Effector CD4-positive, alpha-beta T cell (primary cell): ENCODE data around the gene MTCL1.

Source experiments
- DNase-seq: peaks from one replicate; pipeline ENCODE4 v3.0.0-alpha.2; 2020

Gene MTCL1

DNA sequence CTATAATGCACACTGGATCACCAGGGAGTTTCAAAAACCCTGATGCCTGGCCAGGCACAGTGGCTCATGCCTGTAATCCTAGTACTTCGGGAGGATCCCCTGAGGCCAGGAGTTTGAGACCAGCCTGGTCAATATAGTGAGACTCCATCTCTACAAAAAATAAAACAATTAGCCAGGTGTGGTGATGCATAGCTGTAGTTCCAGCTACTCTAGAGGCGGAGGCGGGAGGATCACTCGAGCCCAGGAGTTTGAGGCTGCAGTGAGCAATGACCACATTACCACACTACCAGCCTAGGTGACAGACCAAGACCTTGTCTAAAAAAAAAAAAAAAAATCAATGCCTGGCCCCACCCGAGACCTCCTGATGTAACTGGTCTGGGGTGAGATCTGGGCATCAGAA, 137.2 kb downstream of the MTCL1 start:
- DNase-seq: no peak

DNA sequence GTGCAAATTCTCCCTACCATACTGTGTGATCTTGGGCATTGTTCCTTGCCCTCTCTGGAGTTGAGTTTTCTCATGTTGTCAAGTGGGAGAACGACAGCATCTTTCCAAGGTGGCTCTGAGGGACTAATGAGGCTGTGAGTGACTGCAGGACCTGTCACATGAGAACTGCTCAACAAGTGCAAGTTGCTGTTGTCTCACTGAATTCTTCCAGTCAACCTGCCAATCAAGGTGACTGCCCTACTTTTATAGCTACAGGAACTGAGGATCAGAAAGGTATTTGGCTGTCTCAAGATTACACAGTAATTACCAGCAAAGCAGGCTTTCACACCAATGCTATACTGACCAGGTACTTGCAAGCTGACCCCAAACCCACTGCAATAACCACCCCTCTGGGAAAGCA, 137.6 kb downstream of the MTCL1 start:
- DNase-seq: no peak

DNA sequence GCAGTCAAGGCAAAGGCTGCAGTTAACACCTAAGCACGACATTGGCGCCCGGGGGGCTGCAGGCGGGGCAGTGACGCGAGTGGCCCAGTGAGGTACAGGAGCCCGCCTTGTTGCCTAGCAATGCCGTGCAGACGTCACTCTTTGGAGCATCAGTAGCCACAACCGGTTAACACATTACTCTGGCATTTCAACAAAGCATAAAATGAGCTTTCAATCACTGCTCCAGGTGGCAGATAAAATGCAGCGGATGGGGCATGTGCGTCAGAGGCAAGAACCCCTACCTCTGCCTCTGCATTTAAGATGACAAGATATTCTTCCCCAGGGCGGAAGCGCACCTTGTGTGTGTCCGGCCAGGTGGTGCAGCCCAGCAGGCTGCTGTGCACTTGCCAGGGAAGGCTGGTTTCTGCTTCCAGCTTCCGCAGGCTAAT, 139.4 kb downstream of the MTCL1 start:
- no peak for DNase-seq

DNA sequence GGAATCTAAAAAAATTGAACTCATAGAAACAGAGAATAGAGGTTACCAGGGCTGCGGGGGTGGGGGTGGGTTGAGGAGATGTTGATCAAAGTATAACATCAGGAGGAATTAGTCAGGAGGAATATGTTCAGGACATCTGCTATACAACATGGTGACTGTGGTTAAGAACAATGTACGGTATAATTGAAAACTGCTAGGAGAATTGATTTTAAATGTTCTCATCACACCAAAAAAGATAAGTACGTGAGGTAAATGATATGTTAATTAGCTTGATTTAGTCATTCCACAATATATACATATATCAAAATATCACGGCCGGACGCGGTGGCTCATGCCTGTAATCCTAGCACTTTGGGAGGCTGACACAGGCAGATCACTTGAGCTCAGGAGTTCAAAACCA, 140.2 kb downstream of the MTCL1 start:
- no peak for DNase-seq

DNA sequence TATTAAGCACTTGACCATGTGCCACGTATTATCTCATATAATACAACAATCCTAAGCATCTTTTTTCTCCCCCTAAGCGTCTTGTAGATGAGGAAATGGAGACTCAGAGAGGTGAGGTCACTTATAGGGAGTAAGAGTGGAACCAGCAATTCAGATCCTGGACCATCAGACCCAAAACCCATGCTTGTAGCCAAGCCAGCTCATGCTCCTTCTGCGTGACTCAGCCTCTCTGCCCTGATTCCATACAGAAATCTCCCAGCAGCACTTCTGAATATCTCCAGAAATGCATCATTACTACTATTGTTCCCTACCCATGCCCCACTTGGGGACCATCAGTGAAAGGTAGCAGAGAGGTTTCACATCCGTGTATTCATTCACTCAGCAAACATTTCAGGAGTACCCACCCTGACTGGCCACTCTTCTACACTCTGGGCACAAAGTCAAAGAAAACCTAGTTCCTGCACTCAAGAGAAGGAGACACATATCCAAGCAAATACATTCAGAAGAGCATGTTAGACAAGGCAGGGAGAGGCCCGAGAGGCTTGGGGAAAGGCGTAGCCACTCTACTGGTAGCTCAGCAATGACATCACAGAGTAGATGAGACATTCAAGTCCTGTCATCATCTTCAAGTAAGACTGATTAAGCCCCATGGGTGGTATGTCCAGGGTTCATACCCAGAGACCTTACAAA, 141.9 kb downstream of the MTCL1 start:
- no peak for DNase-seq

DNA sequence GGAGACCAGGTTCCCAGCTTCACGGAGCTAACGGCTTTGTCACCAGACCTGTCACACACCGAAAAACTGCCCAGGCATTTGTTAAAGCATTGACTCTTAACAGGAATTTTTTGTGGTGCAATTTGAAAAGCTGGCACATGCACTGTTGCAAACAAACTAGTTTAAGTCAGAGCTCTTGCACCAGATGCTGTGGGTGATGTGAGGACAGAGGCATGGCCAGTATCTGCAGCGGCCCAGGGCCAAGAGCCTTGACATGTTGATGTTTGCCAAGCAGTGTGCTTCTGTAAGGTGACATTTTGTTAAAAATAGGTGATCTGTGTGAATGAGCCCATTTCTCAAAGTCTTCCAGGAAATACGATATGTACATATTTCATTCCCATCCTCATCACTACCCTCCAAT, 142.5 kb downstream of the MTCL1 start:
- no peak for DNase-seq

DNA sequence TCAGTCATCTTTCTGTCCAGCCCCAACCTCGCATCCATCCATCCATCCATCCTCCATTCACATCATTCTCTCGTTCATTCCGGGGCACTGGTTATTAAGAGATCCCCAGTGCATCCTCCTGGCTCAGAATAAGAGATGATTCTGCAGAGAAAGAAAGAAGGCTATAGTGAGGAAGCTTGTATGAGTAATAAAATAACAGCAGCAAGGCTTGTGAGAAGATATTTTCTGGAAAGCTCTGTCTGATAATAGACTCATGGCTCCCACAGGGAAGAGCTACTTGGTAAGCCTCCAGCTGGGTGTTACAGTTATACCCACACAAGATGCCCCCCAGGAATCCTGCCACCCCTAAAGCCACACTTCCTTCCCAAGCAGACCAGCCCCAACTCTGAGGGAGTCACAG, 143.2 kb downstream of the MTCL1 start:
- DNase-seq: no peak

DNA sequence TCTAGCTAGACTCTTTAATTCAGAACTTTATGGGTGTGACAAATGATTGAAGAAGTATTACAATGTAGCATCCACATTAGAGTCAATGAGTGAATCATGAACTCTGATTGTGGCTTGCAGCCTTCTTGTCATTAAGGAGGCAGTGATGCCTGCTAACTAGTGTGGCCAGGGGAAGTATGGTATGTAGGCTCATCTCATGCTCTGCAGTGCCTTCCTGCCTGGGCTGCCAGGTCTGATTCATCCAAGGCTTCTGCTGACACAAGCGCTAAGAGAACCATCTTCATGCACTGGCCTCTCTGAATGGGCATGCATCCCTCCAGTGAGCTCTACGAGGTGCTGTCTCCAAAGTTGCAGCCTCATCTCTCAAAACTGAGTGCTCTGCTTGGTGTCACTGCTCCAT, 144.3 kb downstream of the MTCL1 start:
- no peak for DNase-seq

DNA sequence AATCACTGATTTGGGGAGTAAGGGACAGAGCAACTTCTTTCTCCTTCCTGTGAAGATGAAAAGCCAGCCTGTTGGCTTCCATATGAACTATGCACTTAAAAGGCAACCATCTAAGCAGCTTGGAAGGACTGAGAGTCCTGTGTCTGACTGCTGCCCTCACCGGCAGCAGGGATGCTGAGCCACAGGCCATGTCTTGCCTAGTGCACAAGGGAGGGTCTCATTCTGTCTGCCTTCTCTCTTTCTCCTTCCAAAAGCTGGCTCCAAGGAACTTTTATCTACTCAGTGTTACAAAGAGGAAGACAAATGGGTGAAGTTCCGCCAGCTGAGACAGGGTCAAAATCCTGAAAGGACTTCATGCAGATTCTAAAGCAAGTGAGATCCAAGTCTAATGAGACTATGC, 146.3 kb downstream of the MTCL1 start:
- no peak for DNase-seq

DNA sequence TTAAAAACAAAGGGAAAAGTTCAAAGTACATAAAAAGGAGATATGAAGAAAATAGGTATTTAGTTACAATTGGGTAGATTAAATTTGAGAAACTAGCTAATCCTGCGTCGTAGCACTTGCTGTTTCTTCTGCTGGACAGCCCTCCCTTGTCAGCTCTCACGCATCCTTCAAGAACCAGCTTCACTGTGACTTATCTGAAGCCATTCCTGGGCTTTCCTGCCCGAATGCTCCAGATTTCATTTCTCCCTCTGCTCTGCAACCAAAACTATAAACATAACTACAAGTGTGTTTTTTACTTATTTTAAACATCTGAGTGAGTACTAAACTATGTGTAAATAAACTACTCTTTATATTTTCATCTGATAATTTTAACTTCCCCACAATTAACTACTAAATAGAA, 149.2 kb downstream of the MTCL1 start:
- no peak for DNase-seq

DNA sequence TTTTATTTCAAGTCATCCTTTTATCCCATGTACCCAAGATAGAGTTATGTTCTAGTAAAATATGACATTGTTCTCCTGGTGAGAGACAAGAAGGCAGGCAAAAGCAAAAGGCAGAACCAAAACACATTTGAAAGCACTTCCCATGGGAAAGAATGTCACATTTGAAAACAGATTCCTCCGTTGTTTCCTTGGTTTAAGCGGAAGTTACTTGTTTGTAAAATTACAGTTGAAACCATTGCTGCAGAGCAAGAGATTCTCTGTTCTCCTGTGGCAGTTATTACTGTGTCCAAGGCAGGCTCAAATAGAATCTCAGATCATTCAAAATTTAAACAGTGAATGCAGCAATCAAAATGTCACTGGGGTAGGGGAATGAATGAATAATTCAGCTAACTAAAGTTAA, 149.6 kb downstream of the MTCL1 start:
- DNase-seq: no peak

DNA sequence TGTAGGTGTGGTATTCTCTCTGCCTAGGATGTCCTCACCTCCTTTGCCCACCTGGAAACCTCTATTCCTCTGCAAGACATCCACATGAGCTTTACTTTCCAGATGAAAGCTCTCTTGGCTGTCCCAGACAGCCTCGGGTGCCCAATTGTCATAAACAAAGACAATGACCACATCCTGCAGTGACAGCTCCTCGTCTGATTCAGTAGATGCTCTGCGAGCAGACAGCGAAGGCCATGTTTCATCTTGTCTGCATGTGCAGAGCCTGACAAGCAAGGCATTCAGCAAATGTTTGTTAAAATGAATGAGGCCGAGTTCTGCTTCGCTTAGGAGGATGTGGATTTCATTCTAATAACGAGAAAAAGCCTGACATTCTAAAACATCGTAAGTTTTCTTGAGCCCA, 150.9 kb downstream of the MTCL1 start:
- DNase-seq: no peak

DNA sequence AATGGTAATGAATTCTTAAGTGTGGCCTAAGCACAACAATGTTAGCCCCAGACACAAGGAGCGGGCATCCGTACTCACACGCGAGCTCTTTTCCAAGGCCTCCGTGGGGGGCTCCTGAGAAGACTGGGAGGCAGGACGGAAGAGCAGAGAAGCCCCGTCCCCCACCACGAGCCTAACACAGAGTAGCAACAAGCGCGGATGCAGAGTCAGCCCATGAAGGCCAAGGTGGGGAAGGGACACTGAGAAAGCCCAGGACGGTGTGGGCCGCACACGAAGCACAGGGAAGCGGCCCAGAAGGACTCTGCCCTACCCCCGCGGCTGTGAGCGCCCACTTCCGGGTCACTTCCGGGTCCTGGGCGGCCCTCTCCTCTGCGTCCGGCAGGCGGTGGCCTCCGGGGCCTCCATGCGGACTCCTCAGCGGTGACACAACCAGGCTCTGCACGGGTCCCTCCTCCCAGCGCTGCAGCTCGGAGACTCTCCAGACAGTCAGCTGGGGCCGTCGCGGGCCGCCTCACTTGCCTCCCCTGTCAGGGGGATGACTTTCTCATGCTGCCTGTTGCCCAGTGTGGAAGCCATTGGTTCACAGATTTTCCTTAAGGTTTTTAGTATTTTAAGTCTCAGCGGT, 151.5 kb downstream of the MTCL1 start:
- no peak for DNase-seq

DNA sequence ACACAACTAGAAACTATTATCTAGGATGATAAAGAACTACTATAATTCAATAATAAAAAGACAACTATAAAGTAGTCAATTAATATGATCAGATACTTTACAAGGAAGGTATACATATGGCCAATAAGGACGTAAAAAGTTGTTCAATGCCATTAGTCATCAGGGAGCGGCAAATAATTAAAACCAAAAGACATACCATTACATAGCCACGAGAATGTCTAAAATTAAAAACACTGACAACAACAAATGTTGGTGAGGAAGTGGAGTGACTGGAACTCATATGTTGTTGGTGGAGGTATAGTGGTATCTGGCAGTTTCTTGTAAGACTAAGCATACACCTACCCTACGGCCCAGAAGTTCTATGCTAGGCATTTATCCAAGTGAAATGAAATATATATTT, 152.4 kb downstream of the MTCL1 start:
- no peak for DNase-seq

DNA sequence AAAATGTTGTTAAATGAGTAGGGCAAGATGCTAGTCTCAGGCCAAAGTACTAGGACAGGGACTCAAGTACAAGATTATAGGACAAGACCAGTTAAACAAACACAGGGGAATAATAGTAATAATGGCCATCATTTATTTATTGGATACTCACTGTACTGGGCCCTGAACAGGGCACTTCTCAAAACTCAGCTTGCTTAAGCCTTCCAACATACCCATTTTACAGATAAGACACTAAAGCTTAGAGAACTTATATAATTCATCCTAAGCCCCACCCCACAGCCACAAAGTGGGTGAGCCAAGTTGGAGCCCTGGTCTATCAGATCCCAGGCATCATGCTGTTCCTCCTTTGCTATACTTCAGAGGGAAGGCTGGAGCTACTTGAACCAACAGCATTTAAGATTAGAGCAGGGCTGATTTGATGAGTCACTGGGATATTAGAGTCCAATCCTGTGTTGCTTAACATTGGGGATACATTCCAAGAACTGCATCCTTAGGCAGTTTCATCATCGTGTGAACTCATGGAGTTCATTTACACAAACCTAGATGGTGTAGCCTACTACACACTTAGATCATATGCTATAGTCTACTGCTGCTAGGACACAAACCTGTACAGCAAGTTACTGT, 153.6 kb downstream of the MTCL1 start:
- DNase-seq: no peak

DNA sequence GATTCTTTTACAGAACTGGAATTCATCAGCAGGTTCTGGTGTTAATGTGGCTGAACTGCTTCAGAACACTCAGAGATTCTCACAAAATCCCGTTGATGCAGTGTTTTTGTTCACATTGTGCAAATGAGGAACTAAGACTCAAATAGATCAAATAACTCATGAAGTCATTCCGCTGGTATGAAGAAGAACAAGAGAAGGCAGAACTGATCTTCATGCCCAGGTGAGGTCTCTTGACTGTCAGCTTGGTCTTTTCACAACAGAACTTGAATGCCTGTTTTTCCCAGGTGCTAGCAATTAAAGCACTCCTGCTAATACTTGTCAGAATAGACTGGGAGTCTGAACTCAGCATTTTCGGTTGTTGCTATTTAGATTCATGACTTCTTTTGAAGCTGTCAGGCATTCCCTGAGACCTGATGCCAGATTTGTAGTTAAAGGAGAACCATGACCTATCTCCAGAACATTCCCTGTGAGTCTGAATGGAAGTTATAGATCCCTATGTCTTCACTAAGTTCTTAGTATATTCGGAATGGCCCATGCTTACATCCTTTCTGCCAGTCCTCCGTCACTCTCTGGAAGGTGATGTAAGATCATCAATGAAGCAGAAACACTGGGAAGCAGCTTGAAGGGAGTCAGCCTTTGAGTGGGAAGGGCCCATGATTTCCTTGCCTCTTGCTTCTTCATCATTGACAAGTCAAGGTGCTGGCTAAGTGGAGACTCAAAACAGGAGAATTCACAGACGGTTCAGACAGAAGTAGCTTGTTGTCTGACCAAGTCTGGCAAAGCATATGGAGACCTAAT, 155.7 kb downstream of the MTCL1 start:
- DNase-seq: no peak

DNA sequence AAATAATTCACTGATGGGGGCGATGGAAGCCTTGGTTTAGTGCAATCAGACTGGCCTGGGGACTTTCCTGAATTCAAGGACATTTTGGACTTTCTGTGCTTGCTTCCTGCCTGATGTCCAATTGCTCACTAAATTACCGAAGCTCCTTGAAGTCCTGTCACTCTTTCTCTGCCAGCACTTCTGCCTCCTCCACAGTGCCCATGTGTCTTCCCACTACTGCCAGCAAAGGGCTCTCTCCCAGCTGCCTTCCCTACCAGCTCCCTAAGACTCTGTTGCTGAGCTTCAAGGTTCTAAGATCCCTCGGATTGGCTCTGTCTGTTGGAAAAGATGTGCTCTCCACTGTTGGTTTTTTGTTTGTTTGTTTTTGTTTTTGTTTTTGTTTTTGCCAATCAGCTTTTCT, 158.1 kb downstream of the MTCL1 start:
- DNase-seq: no peak

DNA sequence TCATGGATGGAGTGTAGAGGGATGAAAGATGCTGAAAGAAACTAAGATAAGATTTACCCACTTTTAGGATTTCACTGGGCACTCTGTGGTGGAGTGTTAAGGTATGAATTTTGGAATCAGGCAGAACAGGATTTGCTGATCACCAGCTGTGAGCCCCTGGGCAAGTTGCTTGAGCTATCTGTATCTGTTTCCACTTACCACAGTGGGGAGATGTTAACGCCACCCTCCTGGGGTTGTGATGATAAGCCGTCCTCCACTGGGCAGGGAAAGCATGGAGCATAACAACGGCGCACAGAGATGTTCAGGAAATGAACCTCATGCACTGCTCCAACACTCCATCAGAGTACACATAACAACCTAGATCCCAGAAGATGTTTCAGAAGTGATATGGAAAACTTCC, 160.6 kb downstream of the MTCL1 start:
- no peak for DNase-seq

DNA sequence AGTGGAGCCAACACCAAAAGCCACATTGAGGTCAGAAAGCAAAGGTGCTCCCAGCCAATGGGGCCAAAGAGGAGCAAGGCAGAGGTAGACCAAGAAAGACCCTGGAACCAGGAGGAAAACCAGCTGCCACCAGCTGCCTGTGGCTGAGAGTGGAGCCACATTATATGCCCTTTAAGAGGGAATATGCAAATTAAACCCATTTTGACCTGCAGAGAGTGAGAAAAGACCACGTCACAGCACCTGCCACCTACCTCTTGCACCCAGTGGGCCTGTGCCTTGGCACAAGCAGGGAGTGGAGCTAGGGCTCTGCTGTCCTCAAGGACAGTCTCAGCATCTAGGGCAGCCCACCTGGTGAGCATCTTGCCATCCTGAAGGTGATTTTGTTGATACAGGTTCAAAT, 161.3 kb downstream of the MTCL1 start:
- no peak for DNase-seq

DNA sequence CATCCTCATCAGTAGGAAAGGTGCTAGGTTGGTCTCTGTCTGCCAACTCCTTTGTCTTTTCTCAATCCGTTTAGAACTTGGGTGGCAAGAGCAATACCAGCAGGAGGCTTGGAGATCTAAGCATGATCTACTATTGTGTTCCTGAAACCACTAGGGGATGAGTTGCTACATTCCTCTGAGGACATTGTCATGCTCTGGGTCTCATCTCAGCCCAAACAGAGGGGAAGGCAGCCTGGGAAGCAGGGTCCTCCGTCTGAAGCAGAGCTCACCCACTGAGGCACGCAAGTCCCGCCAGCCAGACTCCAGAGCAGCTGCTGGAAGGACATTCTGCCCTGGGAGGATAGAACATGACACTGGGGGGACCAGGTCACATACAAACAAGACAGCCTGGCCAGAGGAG, 162.9 kb downstream of the MTCL1 start:
- DNase-seq: no peak

DNA sequence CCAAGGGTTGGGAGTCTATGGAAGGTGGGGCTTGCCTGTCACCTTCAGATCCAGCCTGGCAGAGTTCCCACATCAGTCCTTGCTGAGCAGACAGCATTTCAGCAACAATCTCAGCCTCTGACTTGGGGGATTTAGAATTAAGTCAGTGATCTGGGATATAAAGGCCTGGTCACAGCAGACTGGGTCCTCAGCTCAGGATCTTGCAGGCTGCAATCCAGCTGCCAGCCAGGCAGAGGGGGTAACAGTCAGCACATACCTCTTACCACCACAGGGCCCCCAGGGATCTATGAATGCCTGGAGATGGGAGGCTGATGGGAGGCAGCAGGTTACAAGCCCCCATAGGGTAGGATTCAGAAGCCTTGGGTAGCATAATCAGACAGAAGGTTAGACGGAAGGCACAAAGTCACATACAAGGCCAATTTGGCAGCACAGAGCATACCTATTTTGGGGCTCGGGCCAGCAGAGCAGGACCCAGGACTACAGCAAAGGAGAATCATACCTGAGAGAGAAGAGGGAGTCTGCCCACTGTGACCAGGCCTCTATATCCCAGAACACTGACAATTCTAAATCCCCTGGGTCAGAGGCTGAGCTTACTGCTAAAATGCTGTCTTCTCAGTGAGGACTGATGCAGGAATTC, 163.5 kb downstream of the MTCL1 start:
- no peak for DNase-seq

DNA sequence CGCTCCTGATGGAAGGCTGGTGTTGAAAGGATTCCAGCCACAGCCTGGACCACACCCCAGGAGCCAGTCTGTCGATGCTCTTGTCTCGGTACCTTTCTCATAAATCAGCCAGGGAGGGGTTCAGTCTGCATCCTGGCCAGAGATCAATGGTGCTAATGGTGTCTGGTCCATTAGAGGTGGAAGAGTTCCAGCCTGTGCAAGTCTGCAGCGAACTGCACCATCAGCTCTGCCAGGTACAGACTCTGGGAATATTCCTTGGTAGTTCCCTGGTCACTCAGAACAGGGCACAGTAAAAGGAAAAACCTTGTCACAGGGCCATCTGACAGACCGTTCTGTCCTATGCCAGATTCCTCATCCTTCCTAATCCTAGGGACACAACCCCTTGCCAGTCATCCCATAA, 164.3 kb downstream of the MTCL1 start:
- no peak for DNase-seq

DNA sequence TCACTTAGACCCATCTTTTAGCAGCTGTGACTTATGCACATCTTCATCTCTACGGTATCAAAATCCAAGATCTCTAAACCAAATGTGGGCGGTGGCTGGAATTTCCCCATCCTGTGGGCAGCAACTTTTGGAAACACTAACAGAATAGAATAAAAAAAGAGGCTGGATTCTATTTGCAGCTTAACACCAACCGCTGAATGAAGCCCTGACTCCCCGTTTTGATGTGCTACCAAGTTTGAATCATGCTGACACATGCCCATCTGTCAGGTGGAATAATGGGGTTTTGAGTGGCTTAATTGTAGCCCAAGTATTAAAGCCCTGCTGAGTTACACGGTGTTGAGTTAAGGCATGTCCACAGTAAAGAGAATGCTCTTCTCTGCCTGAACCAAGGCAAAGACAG, 165.2 kb downstream of the MTCL1 start:
- DNase-seq: no peak
